Measurements from ENCODE around the gene VARS2. TPM values are rescaled to one million over a fixed set of nuclear protein-coding genes. Genes with fewer than 3 reads are reported as not detected.

VARS2 gene
- total and polyA plus RNA-seq, 7 donors: 6.7 to 23.0 (median 8.0) TPM

GRCh38 chr6:30930506-30930905 lies 16.5 kb downstream of the VARS2 start:
- intact Hi-C loops (cut with DNase I): no loop called here
- WGBS, 2 donors: 94 to 95% methylated on average over 4 of the region's 4 CpGs
- H3K4me3 ChIP-seq: no peak overlapping the region
- no peak for DNase-seq
- TF ChIP-seq EP300 (IDR thresholded peaks at IDR 0.05) (no peak), POLR2A (IDR thresholded peaks at IDR 0.05) (no peak), POLR2AphosphoS5 (IDR thresholded peaks at IDR 0.05) (no peak), CTCF (IDR thresholded peaks at IDR 0.05) (no peak)
- H3K36me3 ChIP-seq: peaks cover 0 to 14% (median 2%) of the 10 kb centered on the region in 4 donors
- peaks cover 0 to 7% (median 4%) of the 10 kb centered on the region in 4 donors for H3K9me3 ChIP-seq
- no peaks in the 10 kb centered on the region for H3K27me3 ChIP-seq
- H3K27ac ChIP-seq: no peak overlapping the region
- H3K4me1 ChIP-seq: no peaks in the 10 kb centered on the region

- Histone ChIP-seq H3K27me3 (no peaks in the 10 kb centered on the region), H3K4me3 (no peak overlapping the region), H3K4me1 (no peaks in the 10 kb centered on the region), H3K36me3 (peaks cover 0 to 6% (median 0%) of the 10 kb centered on the region in 4 donors), H3K9me3 (peaks cover 0 to 7% (median 4%) of the 10 kb centered on the region in 4 donors), H3K27ac (no peak overlapping the region)
- intact Hi-C loops (cut with DNase I): no loop called here
- DNase-seq: no peak
- TF ChIP-seq CTCF (IDR thresholded peaks at IDR 0.05) (no peak), POLR2AphosphoS5 (IDR thresholded peaks at IDR 0.05) (no peak), EP300 (IDR thresholded peaks at IDR 0.05) (no peak), POLR2A (IDR thresholded peaks at IDR 0.05) (no peak)
- WGBS, 2 donors: 75% methylated on average over 8 of the region's 8 CpGs
These were observed 17.2 kb downstream of the VARS2 start for GRCh38 chr6:30931272-30931671.

- TF ChIP-seq POLR2AphosphoS5 (IDR thresholded peaks at IDR 0.05): no peak
- TF ChIP-seq POLR2A (IDR thresholded peaks at IDR 0.05): no peak
- no peak for TF ChIP-seq EP300 (IDR thresholded peaks at IDR 0.05)
- TF ChIP-seq CTCF (IDR thresholded peaks at IDR 0.05): no peak
- intact Hi-C loops (cut with DNase I): no loop called here
- DNase-seq: no peak
- H3K4me3 ChIP-seq: no peak within 1 kb of the TSS
- peaks cover 0 to under 1% (median 0%) of the 10 kb centered on the region in 3 donors for H3K27me3 ChIP-seq
- H3K36me3 ChIP-seq: no peaks in the 10 kb centered on the region
- peaks cover 0 to 7% (median 4%) of the 10 kb centered on the region in 4 donors for H3K9me3 ChIP-seq
- no peak within 1 kb of the TSS for H3K27ac ChIP-seq
- H3K4me1 ChIP-seq: no peaks in the 10 kb centered on the region
- WGBS, 2 donors: 53 to 80% methylated on average over 7 of the region's 7 CpGs
These were observed 18.1 kb downstream of the VARS2 start, which contains the start of gene SFTA2 for GRCh38 chr6:30931969-30932645. TSS of gene SFTA2 (minus strand) at chr6:30932170. CDS start at chr6:30932096, 74 bp downstream.

GRCh38 chr6:30932665-30933365 lies 18.8 kb downstream of the VARS2 start:
- Histone ChIP-seq H3K4me3 (no peak overlapping the region), H3K4me1 (no peaks in the 10 kb centered on the region), H3K9me3 (peaks cover 0 to 7% (median 4%) of the 10 kb centered on the region in 4 donors), H3K27ac (no peak overlapping the region), H3K27me3 (peaks cover 0 to 3% (median 0%) of the 10 kb centered on the region in 3 donors), H3K36me3 (no peaks in the 10 kb centered on the region)
- intact Hi-C loops (cut with DNase I): no loop called here
- DNase-seq: no peak
- no peak for TF ChIP-seq EP300 (IDR thresholded peaks at IDR 0.05)
- TF ChIP-seq CTCF (IDR thresholded peaks at IDR 0.05): no peak
- TF ChIP-seq POLR2A (IDR thresholded peaks at IDR 0.05): no peak
- TF ChIP-seq POLR2AphosphoS5 (IDR thresholded peaks at IDR 0.05): no peak
- 78 to 81% methylated on average over 6 of the region's 6 CpGs for WGBS, 2 donors

Measured in sigmoid colon (tissue), 7 donors.